ENCODE measurements around the gene CCDC88B. TPM values are rescaled to one million over a fixed set of nuclear protein-coding genes. Genes with fewer than 3 reads are reported as not detected.

Gene CCDC88B
- total and polyA plus RNA-seq, 10 of the 15 experiments (the other 5 are each of a cell fraction or from before 2014, with no cell fraction given): 0.24 to 66.0 (median 19.2) TPM

DNA sequence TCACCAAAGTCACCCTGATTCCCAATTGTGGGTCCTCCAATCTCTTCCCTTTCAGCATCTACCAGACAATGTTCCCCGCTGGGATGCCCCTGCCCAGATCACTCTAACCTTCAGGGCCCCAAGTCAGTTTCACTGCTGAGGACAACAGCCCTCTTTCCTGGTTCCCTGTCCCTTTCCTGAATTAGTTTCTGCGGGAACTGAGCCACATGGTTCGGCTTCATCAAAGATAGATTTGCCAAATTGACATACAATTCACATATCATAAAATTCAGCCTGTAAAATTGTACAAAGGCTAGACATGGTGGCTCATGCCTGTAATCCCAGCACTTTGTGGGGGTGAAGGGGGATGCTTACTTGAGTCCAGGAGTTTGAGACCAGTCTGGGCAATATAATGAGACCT is 12.0 kb upstream of the CCDC88B start:
- ChIA-PET SMC1A (ENCODE audit: uncharacterized antibody, unreplicated experiment) (no interaction called here), POLR2A (interaction anchor here (0.5 to 1.2 kb wide), 4 partner anchors 10 to 85 kb away, joined by 3 to 7 read pairs (median 4); partner anchors contain the start of gene PRDX5), CTCF (interaction anchor here (1.3 to 1.4 kb wide), 3 partner anchors 23 to 27 kb away, joined by 4 to 6 read pairs (median 5); no protein-coding TSS in a partner anchor), RAD21 (ENCODE audit: unreplicated experiment) (interaction anchor here (1.1 kb wide), 1 partner anchor 10 kb away, joined by 4 read pairs; the partner anchor contains the start of gene PRDX5)
- Histone ChIP-seq H3K36me3 (ENCODE audit: control insufficient read depth in 2 of 2, insufficient read depth in 2 of 2, low read length in 1 of 2) (no peaks in the 10 kb centered on the region), H3K4me1 (ENCODE audit: control insufficient read depth, insufficient read depth, low read length) (peaks cover 12% of the 10 kb centered on the region), H4K20me1 (ENCODE audit: control insufficient read depth, insufficient read depth) (no peaks in the 10 kb centered on the region), H3K27ac (ENCODE audit: control insufficient read depth, insufficient read depth) (no peak overlapping the region), H3K4me3 (no peak overlapping the region), H3K9ac (ENCODE audit: control insufficient read depth, insufficient read depth, low read length) (no peak overlapping the region), H3K9me3 (replicated peaks; ENCODE audit: control insufficient read depth, insufficient read depth, low read length) (no peaks in the 10 kb centered on the region; the same call in 2 of the 3 replicates), H2AFZ (ENCODE audit: control insufficient read depth, low read depth, low read length) (no peak overlapping the region), H3K4me2 (ENCODE audit: control insufficient read depth, insufficient read depth) (no peak overlapping the region), H3K27me3 (replicated peaks in 1 of 2; ENCODE audit: control insufficient read depth in 2 of 2, insufficient read depth in 2 of 2, low read length in 1 of 2) (no peaks in the 10 kb centered on the region), H3K79me2 (ENCODE audit: control insufficient read depth, insufficient read depth, low read length) (no peaks in the 10 kb centered on the region)
- WGBS (ENCODE audit: insufficient coverage, insufficient replicate concordance, low lambda C conversion rate, missing lambda C conversion rate): 94% methylated on average over 3 of the region's 3 CpGs
- FAIRE-seq: no peak
- no TSS peak for BruUV-seq (replicated peaks)
- in situ Hi-C loops (cut with MboI): no loop called here
- no peak for ATAC-seq
- intact Hi-C loops (cut with micrococcal nuclease; ENCODE audit: unreplicated experiment): no loop called here
- TF ChIP-seq SREBF2 (IDR thresholded peaks at IDR 0.05; ENCODE audit: low read length) (no peak), NFYB (IDR thresholded peaks at IDR 0.05; ENCODE audit: insufficient read depth, low read depth, low read length) (no peak), KAT2A (conservative IDR thresholded peaks at IDR 0.05; ENCODE audit: control insufficient read depth, low read depth, low read length) (no peak), NR2C1 (IDR thresholded peaks at IDR 0.05) (no peak), CREM (IDR thresholded peaks at IDR 0.05; ENCODE audit: low read depth) (no peak), NFYA (IDR thresholded peaks at IDR 0.05; ENCODE audit: borderline replicate concordance, low read depth, low read length) (no peak), SIN3A (IDR thresholded peaks at IDR 0.05; ENCODE audit: low read depth, low read length) (no peak), RFX5 (IDR thresholded peaks at IDR 0.05; ENCODE audit: low read depth, low read length) (no peak), KLF5 (IDR thresholded peaks at IDR 0.05; ENCODE audit: partially characterized antibody) (no peak), RB1 (IDR thresholded peaks at IDR 0.05; ENCODE audit: borderline replicate concordance) (no peak), SMARCA5 (IDR thresholded peaks at IDR 0.05) (no peak), SMAD1 (IDR thresholded peaks at IDR 0.05; ENCODE audit: low read depth, partially characterized antibody) (no peak)
- TF ChIP-seq, protein P1, sequence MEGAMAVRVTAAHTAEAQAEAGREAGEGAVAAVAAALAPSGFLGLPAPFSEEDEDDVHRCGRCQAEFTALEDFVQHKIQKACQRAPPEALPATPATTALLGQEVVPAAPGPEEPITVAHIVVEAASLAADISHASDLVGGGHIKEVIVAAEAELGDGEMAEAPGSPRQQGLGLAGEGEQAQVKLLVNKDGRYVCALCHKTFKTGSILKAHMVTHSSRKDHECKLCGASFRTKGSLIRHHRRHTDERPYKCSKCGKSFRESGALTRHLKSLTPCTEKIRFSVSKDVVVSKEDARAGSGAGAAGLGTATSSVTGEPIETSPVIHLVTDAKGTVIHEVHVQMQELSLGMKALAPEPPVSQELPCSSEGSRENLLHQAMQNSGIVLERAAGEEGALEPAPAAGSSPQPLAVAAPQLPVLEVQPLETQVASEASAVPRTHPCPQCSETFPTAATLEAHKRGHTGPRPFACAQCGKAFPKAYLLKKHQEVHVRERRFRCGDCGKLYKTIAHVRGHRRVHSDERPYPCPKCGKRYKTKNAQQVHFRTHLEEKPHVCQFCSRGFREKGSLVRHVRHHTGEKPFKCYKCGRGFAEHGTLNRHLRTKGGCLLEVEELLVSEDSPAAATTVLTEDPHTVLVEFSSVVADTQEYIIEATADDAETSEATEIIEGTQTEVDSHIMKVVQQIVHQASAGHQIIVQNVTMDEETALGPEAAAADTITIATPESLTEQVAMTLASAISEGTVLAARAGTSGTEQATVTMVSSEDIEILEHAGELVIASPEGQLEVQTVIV (IDR thresholded peaks at IDR 0.05; ENCODE audit: borderline replicate concordance, partially characterized antibody): no peak
- TF ChIP-seq, protein P2, sequence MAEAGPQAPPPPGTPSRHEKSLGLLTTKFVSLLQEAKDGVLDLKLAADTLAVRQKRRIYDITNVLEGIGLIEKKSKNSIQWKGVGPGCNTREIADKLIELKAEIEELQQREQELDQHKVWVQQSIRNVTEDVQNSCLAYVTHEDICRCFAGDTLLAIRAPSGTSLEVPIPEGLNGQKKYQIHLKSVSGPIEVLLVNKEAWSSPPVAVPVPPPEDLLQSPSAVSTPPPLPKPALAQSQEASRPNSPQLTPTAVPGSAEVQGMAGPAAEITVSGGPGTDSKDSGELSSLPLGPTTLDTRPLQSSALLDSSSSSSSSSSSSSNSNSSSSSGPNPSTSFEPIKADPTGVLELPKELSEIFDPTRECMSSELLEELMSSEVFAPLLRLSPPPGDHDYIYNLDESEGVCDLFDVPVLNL (IDR thresholded peaks at IDR 0.05; ENCODE audit: low read depth, low read length): no peak
- DNase-seq (ENCODE audit: low read depth, low spot score): no peak
